Trophoblast cell (in vitro differentiated cells and primary cell): ENCODE results near the gene AKNA.

Source experiments
- DNase-seq, 2 donors: peaks; one replicate each; pipeline ENCODE4 v3.0.0-alpha.2; 2016
- H2AFZ ChIP-seq: 2 replicates; pipeline ENCODE4 v1.6.1; 2013; ENCODE audit warnings: low read length, moderate library complexity, mild to moderate bottlenecking; ENCODE audit not compliant: insufficient read depth, poor library complexity
- H2AK5ac ChIP-seq: 2 replicates; pipeline ENCODE4 v1.6.1; 2013; ENCODE audit warnings: mild to moderate bottlenecking, low read length
- H2BK120ac ChIP-seq: 2 replicates; pipeline ENCODE4 v1.6.1; 2013; ENCODE audit warnings: low read length, mild to moderate bottlenecking, moderate library complexity; ENCODE audit not compliant: insufficient read depth, poor library complexity
- H2BK12ac ChIP-seq: 2 replicates; pipeline ENCODE4 v1.6.1; 2013; ENCODE audit warnings: mild to moderate bottlenecking, low read length, moderate library complexity
- H2BK5ac ChIP-seq: 2 replicates; pipeline ENCODE4 v1.6.1; 2013; ENCODE audit warnings: low read length, low read depth, moderate library complexity, mild to moderate bottlenecking; ENCODE audit not compliant: poor library complexity
- H3K14ac ChIP-seq: 2 replicates; pipeline ENCODE4 v1.6.1; 2013; ENCODE audit warnings: mild to moderate bottlenecking, low read length
- H3K18ac ChIP-seq: 2 replicates; pipeline ENCODE4 v1.6.1; 2013; ENCODE audit warnings: mild to moderate bottlenecking, low read length
- H3K23ac ChIP-seq: 2 replicates; pipeline ENCODE4 v1.6.1; 2013; ENCODE audit warnings: low read length
- H3K27ac ChIP-seq: 2 replicates; pipeline ENCODE4 v1.5.1; 2013; ENCODE audit warnings: low read depth, mild to moderate bottlenecking, inconsistent platforms, low read length, moderate library complexity
- H3K27me3 ChIP-seq: 2 replicates; pipeline ENCODE4 v1.6.1; 2013; ENCODE audit warnings: inconsistent platforms, mild to moderate bottlenecking, low read length, moderate library complexity; ENCODE audit not compliant: insufficient read depth
- H3K36me3 ChIP-seq, 2 experiments: 1 replicate in 1 of 2; 2 replicates in 1 of 2; pipeline ENCODE4 v1.6.1; 2013; ENCODE audit warnings: low read length in 2 of 2, mild to moderate bottlenecking in 2 of 2, moderate library complexity in 1 of 2; ENCODE audit not compliant: insufficient read depth in 2 of 2, control insufficient read depth in 1 of 2
- H3K4ac ChIP-seq: 2 replicates; pipeline ENCODE4 v1.6.1; 2013; ENCODE audit warnings: low read depth, mild to moderate bottlenecking, low read length, moderate library complexity
- H3K4me1 ChIP-seq, 2 experiments: 1 replicate in 1 of 2; 2 replicates in 1 of 2; pipeline ENCODE4 v1.6.1; 2013; ENCODE audit warnings: low read length in 2 of 2, mild to moderate bottlenecking in 2 of 2, moderate library complexity in 1 of 2; ENCODE audit not compliant: insufficient read depth in 2 of 2, control insufficient read depth in 1 of 2
- H3K4me2 ChIP-seq: 2 replicates; pipeline ENCODE4 v1.6.1; 2013; ENCODE audit warnings: inconsistent platforms, mild to moderate bottlenecking, low read length, moderate library complexity
- H3K4me3 ChIP-seq: 2 replicates; pipeline ENCODE4 v1.5.1; 2013; ENCODE audit warnings: mild to moderate bottlenecking, low read depth, low read length, inconsistent platforms
- H3K79me1 ChIP-seq: one replicate; pipeline ENCODE4 v1.6.1; 2013; ENCODE audit warnings: low read length
- H3K79me2 ChIP-seq: 2 replicates; pipeline ENCODE4 v1.6.1; 2013; ENCODE audit warnings: low read length, mild to moderate bottlenecking; ENCODE audit not compliant: control insufficient read depth, insufficient read depth, poor library complexity
- H3K9ac ChIP-seq: 2 replicates; pipeline ENCODE4 v1.6.1; 2013; ENCODE audit warnings: mild to moderate bottlenecking, low read length
- H3K9me3 ChIP-seq: 2 replicates; pipeline ENCODE4 v1.6.1; 2013; ENCODE audit warnings: low read depth, mild to moderate bottlenecking, control low read depth, inconsistent platforms, low read length; ENCODE audit not compliant: insufficient read depth
- H4K12ac ChIP-seq: 2 replicates; pipeline ENCODE4 v1.6.1; 2013; ENCODE audit warnings: low read depth, mild to moderate bottlenecking, low read length, moderate library complexity
- H4K8ac ChIP-seq: 2 replicates; pipeline ENCODE4 v1.6.1; 2013; ENCODE audit warnings: low read depth, mild to moderate bottlenecking, low read length, moderate library complexity
- H4K91ac ChIP-seq: one replicate; pipeline ENCODE4 v1.6.1; 2013; ENCODE audit warnings: low read depth, mild to moderate bottlenecking, low read length, moderate library complexity
- WGBS: extraction: QIAGEN DNeasy Blood & Tissue Kit; methylation state at CpG from one replicate; pipeline ENCODE4 v1.1.7; 2013; ENCODE audit warnings: missing lambda C conversion rate; ENCODE audit not compliant: insufficient read length, insufficient coverage; ENCODE audit errors: extremely low coverage; 5-methylcytosine and 5-hydroxymethylcytosine counted together

Gene AKNA

GRCh38 chr9:114317665-114318357, 70.0 kb downstream of the AKNA start:
- peaks cover 2 to 4% of the 10 kb centered on the region in 2 experiments for H3K4me1 ChIP-seq
- no peak overlapping the region for H2BK12ac ChIP-seq
- peak in 1 of 2 donors; percentile 30 for DNase-seq
- no peaks in the 10 kb centered on the region for H3K27me3 ChIP-seq
- H4K12ac ChIP-seq, result no peak overlapping the region
- H3K4me2 ChIP-seq, result no peak overlapping the region
- no peak overlapping the region for H3K4ac ChIP-seq
- H2AK5ac ChIP-seq, result no peak overlapping the region
- H3K9me3 ChIP-seq, result no peaks in the 10 kb centered on the region
- no peak overlapping the region for H2BK5ac ChIP-seq
- H4K8ac ChIP-seq, result no peak overlapping the region
- H4K91ac ChIP-seq, result no peak overlapping the region
- H3K14ac ChIP-seq, result no peak overlapping the region
- no peak overlapping the region for H3K27ac ChIP-seq
- H3K23ac ChIP-seq, result no peak overlapping the region
- no peaks in the 10 kb centered on the region for H3K79me2 ChIP-seq
- no peak overlapping the region for H3K18ac ChIP-seq
- no peak overlapping the region for H2BK120ac ChIP-seq
- WGBS, result no CpG with 5 or more reads among the region's 8 CpGs
- no peak overlapping the region for H3K4me3 ChIP-seq
- H2AFZ ChIP-seq, result no peak overlapping the region
- H3K9ac ChIP-seq, result no peak overlapping the region
- no peaks in the 10 kb centered on the region for H3K36me3 ChIP-seq
- no peaks in the 10 kb centered on the region for H3K79me1 ChIP-seq

DNA sequence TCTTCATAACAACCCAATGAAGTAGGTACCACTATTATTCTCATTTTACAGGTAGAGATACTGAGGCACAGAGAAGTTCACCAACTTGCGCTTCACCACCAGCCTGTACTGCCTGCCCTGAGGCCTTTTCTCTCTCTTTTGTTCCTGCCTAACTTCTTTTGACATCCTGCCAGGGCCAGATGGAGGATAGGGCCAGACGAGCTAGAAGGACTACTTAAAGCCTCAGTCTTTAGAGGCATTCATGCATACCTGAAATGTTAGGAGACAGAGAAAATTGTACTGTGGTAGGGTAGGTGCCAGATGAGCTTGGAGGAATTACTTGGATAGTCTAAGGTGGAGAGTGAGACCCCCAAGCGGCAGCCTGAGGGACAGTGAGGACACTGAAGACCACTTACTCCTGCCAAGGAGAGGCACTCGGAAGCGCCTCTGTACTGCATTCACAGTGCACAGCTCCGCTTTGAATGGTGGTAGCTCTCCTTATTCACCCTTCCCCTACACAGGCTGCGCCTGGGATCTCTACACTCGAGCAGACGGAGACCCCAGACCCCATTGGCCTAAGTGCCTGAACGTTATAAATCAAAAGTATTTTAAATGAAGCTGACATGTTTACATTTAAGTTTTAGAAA, 71.1 kb downstream of the AKNA start:
- no peak overlapping the region for H4K8ac ChIP-seq
- H3K4me3 ChIP-seq, result no peak overlapping the region
- peak in 1 of 2 donors; percentile 40 for DNase-seq
- H3K36me3 ChIP-seq, result peaks cover 2% of the 10 kb centered on the region in 2 experiments
- H3K18ac ChIP-seq, result no peak overlapping the region
- H3K4ac ChIP-seq, result no peak overlapping the region
- no peaks in the 10 kb centered on the region for H3K79me2 ChIP-seq
- H4K12ac ChIP-seq, result no peak overlapping the region
- H3K14ac ChIP-seq, result no peak overlapping the region
- H3K4me2 ChIP-seq, result no peak overlapping the region
- H2AK5ac ChIP-seq, result no peak overlapping the region
- no peak overlapping the region for H2AFZ ChIP-seq
- no peak overlapping the region for H3K9ac ChIP-seq
- no peak overlapping the region for H3K23ac ChIP-seq
- peaks cover 2% of the 10 kb centered on the region for H3K9me3 ChIP-seq
- H3K4me1 ChIP-seq, result peaks cover 2 to 4% of the 10 kb centered on the region in 2 experiments
- WGBS, result no CpG with 5 or more reads among the region's 10 CpGs
- H2BK5ac ChIP-seq, result no peak overlapping the region
- no peaks in the 10 kb centered on the region for H3K79me1 ChIP-seq
- no peak overlapping the region for H2BK12ac ChIP-seq
- no peak overlapping the region for H3K27ac ChIP-seq
- no peak overlapping the region for H4K91ac ChIP-seq
- no peak overlapping the region for H2BK120ac ChIP-seq
- no peaks in the 10 kb centered on the region for H3K27me3 ChIP-seq

DNA sequence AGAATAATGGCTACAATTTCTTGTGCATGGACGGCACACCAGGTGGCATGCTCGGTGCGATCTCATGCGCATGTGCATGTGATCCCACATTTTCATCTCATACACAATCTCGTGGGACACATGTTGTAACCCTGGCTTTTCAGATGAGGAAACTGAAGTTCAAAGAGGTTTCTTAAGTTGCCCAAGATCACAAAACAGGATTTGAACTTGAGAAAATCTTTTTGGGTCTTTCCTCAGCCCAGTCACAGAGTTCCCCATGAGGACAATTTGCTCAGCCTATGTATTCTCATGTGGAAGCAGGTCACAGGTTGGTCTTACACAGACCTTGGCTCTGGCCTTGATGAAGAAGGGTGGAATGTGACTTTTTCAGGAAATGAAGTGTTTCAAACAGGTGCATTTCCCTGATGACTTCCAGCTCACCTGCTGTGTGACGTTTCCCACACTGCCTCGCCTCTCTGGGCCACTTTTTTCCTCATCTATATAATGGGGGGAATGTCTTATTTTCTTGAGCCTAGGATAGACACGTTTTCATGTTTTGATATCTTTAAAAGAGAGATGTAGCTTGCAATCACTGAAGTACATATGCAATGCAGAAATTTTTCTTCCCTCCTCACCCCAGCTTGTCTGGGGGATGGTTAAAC, 71.9 kb downstream of the AKNA start:
- Histone ChIP-seq H2AFZ (no peak overlapping the region), H3K14ac (no peak overlapping the region), H2BK5ac (no peak overlapping the region), H3K9ac (no peak overlapping the region), H3K79me1 (no peaks in the 10 kb centered on the region), H3K9me3 (peaks cover 3% of the 10 kb centered on the region), H3K36me3 (peaks cover 5% of the 10 kb centered on the region in 2 experiments), H2AK5ac (no peak overlapping the region), H4K8ac (no peak overlapping the region), H3K27me3 (no peaks in the 10 kb centered on the region), H3K18ac (no peak overlapping the region), H2BK12ac (no peak overlapping the region), H3K23ac (no peak overlapping the region), H3K4me1 (peaks cover 2 to 4% of the 10 kb centered on the region in 2 experiments), H3K4ac (no peak overlapping the region), H3K4me2 (no peak overlapping the region), H4K91ac (no peak overlapping the region), H3K27ac (no peak overlapping the region), H3K4me3 (no peak overlapping the region), H2BK120ac (no peak overlapping the region), H3K79me2 (no peaks in the 10 kb centered on the region), H4K12ac (no peak overlapping the region)
- DNase-seq, result no peak
- WGBS, result no CpG with 5 or more reads among the region's 8 CpGs

GRCh38 chr9:114314881-114315722, 72.7 kb downstream of the AKNA start:
- H3K27me3 ChIP-seq, result no peaks in the 10 kb centered on the region
- no peak overlapping the region for H3K27ac ChIP-seq
- H2BK5ac ChIP-seq, result no peak overlapping the region
- no CpG with 5 or more reads among the region's 8 CpGs for WGBS
- H2AK5ac ChIP-seq, result no peak overlapping the region
- H3K14ac ChIP-seq, result no peak overlapping the region
- H2BK12ac ChIP-seq, result no peak overlapping the region
- no peak overlapping the region for H3K18ac ChIP-seq
- no peak overlapping the region for H3K4ac ChIP-seq
- no peaks in the 10 kb centered on the region for H3K79me1 ChIP-seq
- peaks cover 11% of the 10 kb centered on the region in 2 experiments for H3K36me3 ChIP-seq
- no peaks in the 10 kb centered on the region for H3K79me2 ChIP-seq
- H3K23ac ChIP-seq, result no peak overlapping the region
- peaks cover 2 to 4% of the 10 kb centered on the region in 2 experiments for H3K4me1 ChIP-seq
- H3K4me2 ChIP-seq, result no peak overlapping the region
- H3K4me3 ChIP-seq, result no peak overlapping the region
- no peak overlapping the region for H2BK120ac ChIP-seq
- H4K8ac ChIP-seq, result no peak overlapping the region
- H4K91ac ChIP-seq, result no peak overlapping the region
- no peak overlapping the region for H2AFZ ChIP-seq
- H4K12ac ChIP-seq, result no peak overlapping the region
- no peak overlapping the region for H3K9ac ChIP-seq
- DNase-seq, result peak; percentile 48 to 58
- H3K9me3 ChIP-seq, result peaks cover 4% of the 10 kb centered on the region
